H1 (cell line): Measurements from ENCODE around the gene HIBADH. TPM values are rescaled to one million over a fixed set of nuclear protein-coding genes. Genes with fewer than 3 reads are reported as not detected.

Source experiments
- CBX8 ChIP-seq: fragments of 300-800, 300-1000 bp; sonication (generic); IDR thresholded peaks from 2 replicates; pipeline ENCODE4 v1.7.1; 2016; ENCODE audit warnings: low read depth, low read length, borderline replicate concordance
- CREB1 ChIP-seq: IDR thresholded peaks from 2 replicates; pipeline ENCODE4 v1.6.1; 2012; ENCODE audit warnings: inconsistent platforms
- FOSL1 ChIP-seq: IDR thresholded peaks from 2 replicates; pipeline ENCODE4 v1.6.1; 2011; ENCODE audit warnings: mild to moderate bottlenecking, low read depth, low read length, moderate library complexity; ENCODE audit not compliant: insufficient read depth
- GTF2F1 ChIP-seq: IDR thresholded peaks from 2 replicates; pipeline ENCODE4 v1.6.1; 2012; ENCODE audit warnings: low read depth, low read length, improper control_type of control experiment, borderline replicate concordance
- JUND ChIP-seq: IDR thresholded peaks from 2 replicates; pipeline ENCODE4 v1.6.1; 2011; ENCODE audit warnings: mild to moderate bottlenecking, improper control_type of control experiment, low read length
- KDM5A ChIP-seq: fragments of 200-600 bp; IDR thresholded peaks from 2 replicates; pipeline ENCODE4 v1.7.1; 2012; ENCODE audit warnings: mild to moderate bottlenecking, low read length, inconsistent platforms, mixed read lengths
- POLR2A ChIP-seq, 2 experiments: IDR thresholded peaks; 1 replicate in 1 of 2; 2 replicates in 1 of 2; pipeline ENCODE4 v1.6.1; 2011; ENCODE audit warnings: low read depth in 2 of 2, low read length in 2 of 2, mild to moderate bottlenecking in 2 of 2; ENCODE audit errors: control extremely low read depth in 1 of 2
- RFX5 ChIP-seq: IDR thresholded peaks from 2 replicates; pipeline ENCODE4 v1.6.1; 2011; ENCODE audit warnings: low read depth, low read length, improper control_type of control experiment, borderline replicate concordance
- SP1 ChIP-seq: IDR thresholded peaks from 2 replicates; pipeline ENCODE4 v1.6.1; 2011; ENCODE audit warnings: low read depth, low read length
- SUZ12 ChIP-seq: fragments of 200-600 bp; sonication (generic); IDR thresholded peaks from 2 replicates; pipeline ENCODE4 v1.6.1; 2012; ENCODE audit warnings: mild to moderate bottlenecking, inconsistent platforms, low read length, moderate library complexity, mixed read lengths
- TBP ChIP-seq: IDR thresholded peaks from 2 replicates; pipeline ENCODE4 v1.6.1; 2011; ENCODE audit warnings: low read depth, low read length, improper control_type of control experiment
- TCF12 ChIP-seq: IDR thresholded peaks from 2 replicates; pipeline ENCODE4 v1.6.1; 2011; ENCODE audit warnings: low read depth, mild to moderate bottlenecking, low read length
- polyA plus RNA-seq, 7 experiments: library from polyadenylated mRNA; depleted of rRNA in 3 of 7; stranded (reverse) in 5 of 7; unstranded in 2 of 7; fragments of >200 nt in 5 of 7; fragments of 200-250 nt in 2 of 7; gene quantifications; 1 replicate in 5 of 7; 2 replicates in 1 of 7; 4 replicates in 1 of 7; pipeline versions ENCODE4 v1.2.1 to v1.2.3, GENCODE V29; 2011 to 2013; ENCODE audit warnings: missing spikeins in 2 of 7, mixed read lengths in 2 of 7
- total RNA-seq: library from RNA; stranded (reverse); fragmentation: NEBNext Ultra II Directional; extraction: Animal tissue kit (Norgen Biotek cat#: 25700); gene quantifications from 2 replicates; pipeline ENCODE4 v1.2.1, GENCODE V29; 2021
- TF ChIP-seq, protein P1 (sequence below): fragments of 300-600 bp; sonication (generic); IDR thresholded peaks from 2 replicates; pipeline ENCODE4 v1.7.1; 2012; ENCODE audit warnings: low read length, moderate library complexity, mild to moderate bottlenecking, inconsistent platforms; ENCODE audit not compliant: insufficient replicate concordance

Gene HIBADH
- total and polyA plus RNA-seq, 2 of the 8 experiments (the other 6 are each of a cell fraction or from before 2014, with no cell fraction given): 30.1 to 39.5 TPM

DNA sequence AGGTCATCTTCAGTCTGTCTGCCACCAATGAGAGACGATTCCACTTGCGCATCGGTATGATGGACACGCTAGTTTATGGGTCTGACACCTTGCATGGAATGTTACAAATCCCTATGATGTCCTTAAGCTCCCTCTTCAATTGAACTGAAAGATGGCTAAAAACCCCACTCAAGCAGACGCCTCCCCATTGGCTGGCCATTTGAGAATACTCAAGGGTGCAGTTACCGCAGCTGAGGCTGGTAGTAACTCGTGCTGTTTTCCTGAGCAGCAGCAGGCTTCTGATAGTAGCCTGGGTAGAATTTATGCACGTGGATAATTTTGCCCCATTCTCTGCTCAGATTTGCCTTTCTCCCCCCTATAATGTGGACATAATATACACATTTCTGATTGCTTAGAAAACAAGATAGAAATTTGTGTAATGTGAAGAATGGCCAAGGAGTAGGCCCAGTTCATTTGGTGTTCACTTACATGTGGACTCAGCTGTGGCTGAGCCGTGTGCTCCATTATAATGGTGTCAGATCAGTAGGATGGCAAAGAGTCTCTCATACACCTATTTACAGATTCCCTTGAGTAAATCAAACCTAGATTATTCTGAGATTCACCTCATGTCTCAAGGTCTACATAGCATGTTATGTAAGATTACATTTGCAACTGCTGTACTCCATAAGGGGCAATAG is 142.8 kb downstream of the HIBADH start (continued):
- TF ChIP-seq, protein P1, sequence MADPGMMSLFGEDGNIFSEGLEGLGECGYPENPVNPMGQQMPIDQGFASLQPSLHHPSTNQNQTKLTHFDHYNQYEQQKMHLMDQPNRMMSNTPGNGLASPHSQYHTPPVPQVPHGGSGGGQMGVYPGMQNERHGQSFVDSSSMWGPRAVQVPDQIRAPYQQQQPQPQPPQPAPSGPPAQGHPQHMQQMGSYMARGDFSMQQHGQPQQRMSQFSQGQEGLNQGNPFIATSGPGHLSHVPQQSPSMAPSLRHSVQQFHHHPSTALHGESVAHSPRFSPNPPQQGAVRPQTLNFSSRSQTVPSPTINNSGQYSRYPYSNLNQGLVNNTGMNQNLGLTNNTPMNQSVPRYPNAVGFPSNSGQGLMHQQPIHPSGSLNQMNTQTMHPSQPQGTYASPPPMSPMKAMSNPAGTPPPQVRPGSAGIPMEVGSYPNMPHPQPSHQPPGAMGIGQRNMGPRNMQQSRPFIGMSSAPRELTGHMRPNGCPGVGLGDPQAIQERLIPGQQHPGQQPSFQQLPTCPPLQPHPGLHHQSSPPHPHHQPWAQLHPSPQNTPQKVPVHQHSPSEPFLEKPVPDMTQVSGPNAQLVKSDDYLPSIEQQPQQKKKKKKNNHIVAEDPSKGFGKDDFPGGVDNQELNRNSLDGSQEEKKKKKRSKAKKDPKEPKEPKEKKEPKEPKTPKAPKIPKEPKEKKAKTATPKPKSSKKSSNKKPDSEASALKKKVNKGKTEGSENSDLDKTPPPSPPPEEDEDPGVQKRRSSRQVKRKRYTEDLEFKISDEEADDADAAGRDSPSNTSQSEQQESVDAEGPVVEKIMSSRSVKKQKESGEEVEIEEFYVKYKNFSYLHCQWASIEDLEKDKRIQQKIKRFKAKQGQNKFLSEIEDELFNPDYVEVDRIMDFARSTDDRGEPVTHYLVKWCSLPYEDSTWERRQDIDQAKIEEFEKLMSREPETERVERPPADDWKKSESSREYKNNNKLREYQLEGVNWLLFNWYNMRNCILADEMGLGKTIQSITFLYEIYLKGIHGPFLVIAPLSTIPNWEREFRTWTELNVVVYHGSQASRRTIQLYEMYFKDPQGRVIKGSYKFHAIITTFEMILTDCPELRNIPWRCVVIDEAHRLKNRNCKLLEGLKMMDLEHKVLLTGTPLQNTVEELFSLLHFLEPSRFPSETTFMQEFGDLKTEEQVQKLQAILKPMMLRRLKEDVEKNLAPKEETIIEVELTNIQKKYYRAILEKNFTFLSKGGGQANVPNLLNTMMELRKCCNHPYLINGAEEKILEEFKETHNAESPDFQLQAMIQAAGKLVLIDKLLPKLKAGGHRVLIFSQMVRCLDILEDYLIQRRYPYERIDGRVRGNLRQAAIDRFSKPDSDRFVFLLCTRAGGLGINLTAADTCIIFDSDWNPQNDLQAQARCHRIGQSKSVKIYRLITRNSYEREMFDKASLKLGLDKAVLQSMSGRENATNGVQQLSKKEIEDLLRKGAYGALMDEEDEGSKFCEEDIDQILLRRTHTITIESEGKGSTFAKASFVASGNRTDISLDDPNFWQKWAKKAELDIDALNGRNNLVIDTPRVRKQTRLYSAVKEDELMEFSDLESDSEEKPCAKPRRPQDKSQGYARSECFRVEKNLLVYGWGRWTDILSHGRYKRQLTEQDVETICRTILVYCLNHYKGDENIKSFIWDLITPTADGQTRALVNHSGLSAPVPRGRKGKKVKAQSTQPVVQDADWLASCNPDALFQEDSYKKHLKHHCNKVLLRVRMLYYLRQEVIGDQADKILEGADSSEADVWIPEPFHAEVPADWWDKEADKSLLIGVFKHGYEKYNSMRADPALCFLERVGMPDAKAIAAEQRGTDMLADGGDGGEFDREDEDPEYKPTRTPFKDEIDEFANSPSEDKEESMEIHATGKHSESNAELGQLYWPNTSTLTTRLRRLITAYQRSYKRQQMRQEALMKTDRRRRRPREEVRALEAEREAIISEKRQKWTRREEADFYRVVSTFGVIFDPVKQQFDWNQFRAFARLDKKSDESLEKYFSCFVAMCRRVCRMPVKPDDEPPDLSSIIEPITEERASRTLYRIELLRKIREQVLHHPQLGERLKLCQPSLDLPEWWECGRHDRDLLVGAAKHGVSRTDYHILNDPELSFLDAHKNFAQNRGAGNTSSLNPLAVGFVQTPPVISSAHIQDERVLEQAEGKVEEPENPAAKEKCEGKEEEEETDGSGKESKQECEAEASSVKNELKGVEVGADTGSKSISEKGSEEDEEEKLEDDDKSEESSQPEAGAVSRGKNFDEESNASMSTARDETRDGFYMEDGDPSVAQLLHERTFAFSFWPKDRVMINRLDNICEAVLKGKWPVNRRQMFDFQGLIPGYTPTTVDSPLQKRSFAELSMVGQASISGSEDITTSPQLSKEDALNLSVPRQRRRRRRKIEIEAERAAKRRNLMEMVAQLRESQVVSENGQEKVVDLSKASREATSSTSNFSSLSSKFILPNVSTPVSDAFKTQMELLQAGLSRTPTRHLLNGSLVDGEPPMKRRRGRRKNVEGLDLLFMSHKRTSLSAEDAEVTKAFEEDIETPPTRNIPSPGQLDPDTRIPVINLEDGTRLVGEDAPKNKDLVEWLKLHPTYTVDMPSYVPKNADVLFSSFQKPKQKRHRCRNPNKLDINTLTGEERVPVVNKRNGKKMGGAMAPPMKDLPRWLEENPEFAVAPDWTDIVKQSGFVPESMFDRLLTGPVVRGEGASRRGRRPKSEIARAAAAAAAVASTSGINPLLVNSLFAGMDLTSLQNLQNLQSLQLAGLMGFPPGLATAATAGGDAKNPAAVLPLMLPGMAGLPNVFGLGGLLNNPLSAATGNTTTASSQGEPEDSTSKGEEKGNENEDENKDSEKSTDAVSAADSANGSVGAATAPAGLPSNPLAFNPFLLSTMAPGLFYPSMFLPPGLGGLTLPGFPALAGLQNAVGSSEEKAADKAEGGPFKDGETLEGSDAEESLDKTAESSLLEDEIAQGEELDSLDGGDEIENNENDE: no peak
- TF ChIP-seq CREB1: no peak
- TF ChIP-seq CBX8: no peak
- no peak for TF ChIP-seq KDM5A
- no peak for TF ChIP-seq JUND
- TF ChIP-seq GTF2F1: no peak
- no peak for TF ChIP-seq SUZ12
- TF ChIP-seq FOSL1: no peak
- TF ChIP-seq SP1: no peak
- no peak for TF ChIP-seq TBP
- no peak for TF ChIP-seq POLR2A (IDR thresholded peaks at IDR 0.05; ENCODE audit: control extremely low read depth in 1 of 2, low read depth in 2 of 2, low read length in 2 of 2)
- no peak for TF ChIP-seq RFX5
- no peak for TF ChIP-seq TCF12
